Progenitor cell of endocrine pancreas (in vitro differentiated cells): ENCODE measurements around the gene MACROD2. TPM values are rescaled to one million over a fixed set of nuclear protein-coding genes. Genes with fewer than 3 reads are reported as not detected.
"Not testable (repeated sequence)": the region's sequence is repeated elsewhere in the genome, so short reads cannot be mapped to it uniquely, and the experiment has no call there.

ENCODE experiments used
- DNase-seq: peaks from one replicate; pipeline ENCODE4 v3.0.0; 2021; ENCODE audit warnings: low spot score; ENCODE audit not compliant: unreplicated experiment
- H3K27ac Mint-ChIP-seq: 2 replicates; pipeline ENCODE4 v1.8.0; 2021; ENCODE audit warnings: mild to moderate bottlenecking, moderate library complexity, mixed read lengths
- H3K27me3 Mint-ChIP-seq: 2 replicates; pipeline ENCODE4 v1.8.0; 2021; ENCODE audit warnings: mixed read lengths
- H3K36me3 Mint-ChIP-seq: 2 replicates; pipeline ENCODE4 v1.8.0; 2022; ENCODE audit warnings: mixed read lengths; ENCODE audit not compliant: insufficient read depth
- H3K4me1 Mint-ChIP-seq: 2 replicates; pipeline ENCODE4 v1.8.0; 2021; ENCODE audit warnings: low read depth, mixed read lengths
- H3K4me3 Mint-ChIP-seq: 2 replicates; pipeline ENCODE4 v1.8.0; 2021; ENCODE audit warnings: low read depth, mild to moderate bottlenecking, moderate library complexity, mixed read lengths
- H3K9me3 Mint-ChIP-seq: 2 replicates; pipeline ENCODE4 v1.8.0; 2021; ENCODE audit warnings: low read depth, mixed read lengths
- CTCF ChIP-seq: fragments of 200-600 bp; sonication (generic); IDR thresholded peaks from one replicate; pipeline ENCODE4 v1.5.0; 2021; ENCODE audit warnings: antibody characterized with exemption, mild to moderate bottlenecking; ENCODE audit not compliant: unreplicated experiment
- total RNA-seq: library from RNA; stranded (reverse); gene quantifications from 2 replicates; pipeline ENCODE4 v1.2.1, GENCODE V29; 2021

The MACROD2 gene
- total RNA-seq, 1 donor from 2014 or later = 7.6 TPM

GRCh38 chr20:14219801-14220461 lies 224.6 kb downstream of the MACROD2 start:
- H3K4me3 Mint-ChIP-seq = no peak overlapping the region
- H3K4me1 Mint-ChIP-seq = peaks cover 8% of the 10 kb centered on the region
- DNase-seq = no peak
- peaks cover 34% of the 10 kb centered on the region for H3K9me3 Mint-ChIP-seq
- peaks cover 6% of the 10 kb centered on the region for H3K36me3 Mint-ChIP-seq
- H3K27me3 Mint-ChIP-seq = no peaks in the 10 kb centered on the region
- TF ChIP-seq CTCF = no peak
- H3K27ac Mint-ChIP-seq = no peak overlapping the region

GRCh38 chr20:14220986-14221385 lies 225.7 kb downstream of the MACROD2 start:
- Mint-ChIP-seq H3K4me3 (no peak overlapping the region), H3K27me3 (no peaks in the 10 kb centered on the region), H3K27ac (no peak overlapping the region), H3K36me3 (peaks cover 6% of the 10 kb centered on the region), H3K4me1 (peaks cover 8% of the 10 kb centered on the region), H3K9me3 (peaks cover 28% of the 10 kb centered on the region)
- TF ChIP-seq CTCF = no peak
- no peak for DNase-seq

- peaks cover 8% of the 10 kb centered on the region for H3K4me1 Mint-ChIP-seq
- no peak for TF ChIP-seq CTCF
- H3K27me3 Mint-ChIP-seq = no peaks in the 10 kb centered on the region
- H3K27ac Mint-ChIP-seq = no peak overlapping the region
- DNase-seq = no peak
- peaks cover 8% of the 10 kb centered on the region for H3K9me3 Mint-ChIP-seq
- H3K4me3 Mint-ChIP-seq = no peak overlapping the region
- peaks cover 1% of the 10 kb centered on the region for H3K36me3 Mint-ChIP-seq
Measured at GRCh38 chr20:14223806-14224205, 228.5 kb downstream of the MACROD2 start.

GRCh38 chr20:14226051-14227049 lies 231.0 kb downstream of the MACROD2 start:
- H3K4me3 Mint-ChIP-seq, H3K27me3 Mint-ChIP-seq, H3K4me1 Mint-ChIP-seq, DNase-seq, H3K36me3 Mint-ChIP-seq, H3K27ac Mint-ChIP-seq, H3K9me3 Mint-ChIP-seq: not testable (repeated sequence)

- no peak for DNase-seq
- no peak for TF ChIP-seq CTCF
- H3K4me1 Mint-ChIP-seq = no peaks in the 10 kb centered on the region
- H3K27ac Mint-ChIP-seq = no peak overlapping the region
- no peaks in the 10 kb centered on the region for H3K27me3 Mint-ChIP-seq
- H3K4me3 Mint-ChIP-seq = no peak overlapping the region
- no peaks in the 10 kb centered on the region for H3K36me3 Mint-ChIP-seq
- no peaks in the 10 kb centered on the region for H3K9me3 Mint-ChIP-seq
Measured at GRCh38 chr20:14232650-14233049, 237.3 kb downstream of the MACROD2 start.
